Activated CD4-positive, alpha-beta memory T cell treated with anti-CD3 and anti-CD28 coated beads for 36 hours (primary cell): ENCODE results near the gene IL4R. TPM values are rescaled to one million over a fixed set of nuclear protein-coding genes. Genes with fewer than 3 reads are reported as not detected.

ENCODE experiments used
- CTCF ChIA-PET: fragments of 350-600 bp; sonication (Branson Sonifier 250); formaldehyde crosslinking; loops from one replicate; lab custom pipeline; 2021; ENCODE audit warnings: antibody characterized with exemption, inconsistent platforms; lab: Charles Lee
- POLR2A ChIA-PET: fragments of 350-600 bp; sonication (Branson Sonifier 250); formaldehyde crosslinking; loops from one replicate; lab custom pipeline; 2021; ENCODE audit warnings: antibody characterized with exemption; lab: Charles Lee
- DNase-seq: peaks from one replicate; pipeline ENCODE4 v3.0.0-alpha.2; 2020
- H3K27ac Mint-ChIP-seq: one replicate; pipeline ENCODE4 v1.8.0; 2021; ENCODE audit warnings: mixed read lengths
- H3K27me3 Mint-ChIP-seq: one replicate; pipeline ENCODE4 v1.8.0; 2021; ENCODE audit warnings: mixed read lengths
- H3K36me3 Mint-ChIP-seq: one replicate; pipeline ENCODE4 v1.8.0; 2021; ENCODE audit warnings: mixed read lengths
- H3K4me1 Mint-ChIP-seq: one replicate; pipeline ENCODE4 v1.8.0; 2021; ENCODE audit warnings: low read depth, mixed read lengths
- H3K4me3 Mint-ChIP-seq: one replicate; pipeline ENCODE4 v1.8.0; 2021; ENCODE audit warnings: mild to moderate bottlenecking, mixed read lengths
- H3K9me3 Mint-ChIP-seq: one replicate; pipeline ENCODE4 v1.8.0; 2021; ENCODE audit warnings: mixed read lengths
- intact Hi-C: fragments of 100-400 bp; cut with micrococcal nuclease; formaldehyde crosslinking; loops from one replicate; pipeline ENCODE4 v1.15.1; 2023
- total RNA-seq, 2 experiments: library from RNA; stranded (reverse); gene quantifications; one replicate each; pipeline ENCODE4 v1.2.3, GENCODE V29; 2021

The IL4R gene
- total RNA-seq, 2 experiments from 2014 or later: 146 to 153 TPM

- H3K27me3 Mint-ChIP-seq: no peaks in the 10 kb centered on the region
- POLR2A ChIA-PET: no interaction called here
- no peaks in the 10 kb centered on the region for H3K9me3 Mint-ChIP-seq
- intact Hi-C loops: no loop called here
- no peak for DNase-seq
- peaks cover 69% of the 10 kb centered on the region for H3K36me3 Mint-ChIP-seq
- H3K4me3 Mint-ChIP-seq: no peak overlapping the region
- H3K27ac Mint-ChIP-seq: no peak overlapping the region
- peaks cover 56% of the 10 kb centered on the region for H3K4me1 Mint-ChIP-seq
- CTCF ChIA-PET: interaction anchor here (1.1 kb wide), 1 partner anchor 99 kb away, joined by 6 read pairs; no protein-coding TSS in a partner anchor
Measured at GRCh38 chr16:27334192-27334764, 20.5 kb downstream of the IL4R start.

GRCh38 chr16:27334838-27335237 is 21.1 kb downstream of the IL4R start:
- intact Hi-C loops: no loop called here
- Mint-ChIP-seq H3K27ac (peak overlapping the region; percentile 29), H3K36me3 (peaks cover 68% of the 10 kb centered on the region), H3K9me3 (no peaks in the 10 kb centered on the region), H3K4me1 (peaks cover 52% of the 10 kb centered on the region), H3K4me3 (no peak overlapping the region), H3K27me3 (no peaks in the 10 kb centered on the region)
- ChIA-PET CTCF (interaction anchor here (1.6 kb wide), 1 partner anchor 100 kb away, joined by 5 read pairs; no protein-coding TSS in a partner anchor), POLR2A (no interaction called here)
- DNase-seq: no peak

DNA sequence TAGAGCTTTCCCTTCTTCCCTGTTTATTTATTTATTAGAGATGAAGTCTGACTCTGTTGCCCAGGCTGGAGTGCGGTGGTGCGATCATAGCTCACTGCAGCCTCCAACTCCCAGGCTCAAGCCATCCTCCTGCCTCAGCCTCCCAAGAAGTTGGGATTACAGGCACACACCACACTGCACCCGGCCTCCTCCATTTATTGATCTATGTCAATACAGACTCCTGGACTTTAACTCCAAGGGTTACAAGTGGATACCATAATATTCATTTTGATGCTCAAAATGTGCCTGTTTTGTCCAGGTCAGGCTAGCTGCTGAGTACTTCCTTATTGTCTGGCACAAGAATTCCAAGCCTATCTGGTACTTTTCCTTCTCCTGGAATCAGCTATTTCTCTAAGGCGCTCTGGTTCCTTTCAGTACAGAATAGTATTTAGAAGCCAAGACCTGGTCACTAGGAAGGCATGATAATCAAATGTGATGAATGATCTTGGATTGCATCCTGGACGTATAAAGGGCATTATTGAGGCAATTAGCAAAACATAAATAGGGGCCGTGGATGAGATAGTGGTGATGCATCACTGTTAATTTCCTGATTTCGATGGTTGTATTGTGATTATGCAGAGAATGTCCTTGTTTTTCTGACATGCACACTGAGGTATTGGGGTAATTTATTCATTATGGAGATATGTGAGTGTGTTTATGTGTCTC is 21.7 kb downstream of the IL4R start:
- H3K36me3 Mint-ChIP-seq: peaks cover 69% of the 10 kb centered on the region
- no peak overlapping the region for H3K27ac Mint-ChIP-seq
- H3K4me1 Mint-ChIP-seq: peaks cover 47% of the 10 kb centered on the region
- H3K9me3 Mint-ChIP-seq: no peaks in the 10 kb centered on the region
- ChIA-PET POLR2A (interaction anchor here (0.9 kb wide), 1 partner anchor 132 kb away, joined by 3 read pairs; the partner anchor contains the start of gene KDM8), CTCF (interaction anchor here (1.6 kb wide), 1 partner anchor 101 kb away, joined by 5 read pairs; no protein-coding TSS in a partner anchor)
- H3K27me3 Mint-ChIP-seq: no peaks in the 10 kb centered on the region
- intact Hi-C loops: no loop called here
- DNase-seq: no peak
- H3K4me3 Mint-ChIP-seq: no peak overlapping the region

DNA sequence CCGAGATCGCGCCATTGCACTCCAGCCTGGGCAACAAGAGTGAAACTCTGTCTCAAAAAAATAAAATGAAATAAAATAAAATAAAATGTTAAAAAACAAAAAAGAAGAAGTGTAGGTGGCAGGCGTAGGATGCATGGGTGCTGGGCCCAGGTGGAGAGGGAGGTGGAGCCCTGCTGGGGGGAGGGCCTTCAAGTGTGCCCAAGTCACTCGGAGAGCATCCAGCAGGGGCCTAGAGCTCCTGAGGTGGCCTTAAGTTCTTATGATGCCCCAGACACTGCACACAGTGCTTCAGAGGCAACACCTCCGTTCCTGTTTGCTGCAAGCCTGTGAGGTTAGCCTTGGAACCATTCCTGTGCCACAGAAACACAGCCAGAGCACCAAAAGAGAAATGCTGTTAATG is 23.2 kb downstream of the IL4R start:
- H3K36me3 Mint-ChIP-seq: peaks cover 74% of the 10 kb centered on the region
- H3K4me3 Mint-ChIP-seq: no peak overlapping the region
- POLR2A ChIA-PET: no interaction called here

GRCh38 chr16:27339180-27339579 is 25.4 kb downstream of the IL4R start:
- ChIA-PET POLR2A (interaction anchor here (0.8 kb wide), 1 partner anchor 27 kb away, joined by 3 read pairs; no protein-coding TSS in a partner anchor), CTCF (interaction anchor here (0.6 to 2.7 kb wide), 3 partner anchors 78 to 159 kb away, joined by 3 to 9 read pairs (median 4); no protein-coding TSS in a partner anchor)
- H3K9me3 Mint-ChIP-seq: no peaks in the 10 kb centered on the region
- peaks cover 65% of the 10 kb centered on the region for H3K36me3 Mint-ChIP-seq
- no peak for DNase-seq
- no peak overlapping the region for H3K4me3 Mint-ChIP-seq
- intact Hi-C loops: no loop called here
- H3K27me3 Mint-ChIP-seq: no peaks in the 10 kb centered on the region
- H3K27ac Mint-ChIP-seq: no peak overlapping the region
- H3K4me1 Mint-ChIP-seq: peaks cover 26% of the 10 kb centered on the region

More for the DNA sequence above, 23.2 kb downstream of the IL4R start:
- CTCF ChIA-PET: interaction anchor here (1.5 kb wide), 1 partner anchor 111 kb away, joined by 3 read pairs; no protein-coding TSS in a partner anchor
- no peak overlapping the region for H3K27ac Mint-ChIP-seq
- H3K9me3 Mint-ChIP-seq: no peaks in the 10 kb centered on the region
- DNase-seq: no peak
- H3K4me1 Mint-ChIP-seq: peaks cover 38% of the 10 kb centered on the region
- intact Hi-C loops: no loop called here
- H3K27me3 Mint-ChIP-seq: no peaks in the 10 kb centered on the region

GRCh38 chr16:27340654-27341053 is 26.9 kb downstream of the IL4R start:
- H3K36me3 Mint-ChIP-seq: peaks cover 63% of the 10 kb centered on the region
- CTCF ChIA-PET: interaction anchor here (1.1 to 2.7 kb wide), 2 partner anchors 109 to 161 kb away, joined by 3 to 9 read pairs; no protein-coding TSS in a partner anchor
- peaks cover 16% of the 10 kb centered on the region for H3K4me1 Mint-ChIP-seq
- H3K27ac Mint-ChIP-seq: no peak overlapping the region
- no peak overlapping the region for H3K4me3 Mint-ChIP-seq
- DNase-seq: no peak
- POLR2A ChIA-PET: interaction anchor here (0.6 kb wide), 1 partner anchor 106 kb away, joined by 4 read pairs; no protein-coding TSS in a partner anchor
- intact Hi-C loops: no loop called here
- H3K9me3 Mint-ChIP-seq: no peaks in the 10 kb centered on the region
- H3K27me3 Mint-ChIP-seq: no peaks in the 10 kb centered on the region

GRCh38 chr16:27341549-27341948 is 27.8 kb downstream of the IL4R start:
- Mint-ChIP-seq H3K9me3 (no peaks in the 10 kb centered on the region), H3K27me3 (no peaks in the 10 kb centered on the region), H3K36me3 (peaks cover 58% of the 10 kb centered on the region), H3K27ac (no peak overlapping the region), H3K4me3 (no peak overlapping the region), H3K4me1 (peaks cover 14% of the 10 kb centered on the region)
- no peak for DNase-seq
- POLR2A ChIA-PET: no interaction called here
- CTCF ChIA-PET: interaction anchor here (1.0 to 1.1 kb wide), 2 partner anchors 110 to 162 kb away, joined by 3 read pairs; no protein-coding TSS in a partner anchor
- intact Hi-C loops: no loop called here

DNA sequence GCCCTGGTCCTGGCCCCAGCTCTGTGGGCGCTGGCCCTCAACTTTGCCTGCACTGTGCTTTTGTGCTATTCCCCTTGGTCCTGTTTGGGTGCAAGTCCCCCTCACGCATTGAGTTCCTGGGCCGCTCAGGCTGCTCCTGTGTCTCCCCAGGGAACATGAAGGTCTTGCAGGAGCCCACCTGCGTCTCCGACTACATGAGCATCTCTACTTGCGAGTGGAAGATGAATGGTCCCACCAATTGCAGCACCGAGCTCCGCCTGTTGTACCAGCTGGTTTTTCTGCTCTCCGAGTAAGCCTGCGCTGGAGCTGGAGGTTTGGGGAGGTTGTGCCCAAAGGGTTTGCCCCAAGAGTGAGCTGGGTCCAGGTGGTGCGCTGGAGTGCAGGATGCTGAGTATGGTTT is 28.2 kb downstream of the IL4R start:
- no peak overlapping the region for H3K27ac Mint-ChIP-seq
- DNase-seq: no peak
- H3K4me3 Mint-ChIP-seq: no peak overlapping the region
- H3K36me3 Mint-ChIP-seq: peaks cover 62% of the 10 kb centered on the region
- POLR2A ChIA-PET: no interaction called here
- no peaks in the 10 kb centered on the region for H3K27me3 Mint-ChIP-seq
- intact Hi-C loops: no loop called here
- peaks cover 13% of the 10 kb centered on the region for H3K4me1 Mint-ChIP-seq
- CTCF ChIA-PET: interaction anchor here (1.0 to 1.1 kb wide), 2 partner anchors 110 to 162 kb away, joined by 3 read pairs; no protein-coding TSS in a partner anchor
- no peaks in the 10 kb centered on the region for H3K9me3 Mint-ChIP-seq

DNA sequence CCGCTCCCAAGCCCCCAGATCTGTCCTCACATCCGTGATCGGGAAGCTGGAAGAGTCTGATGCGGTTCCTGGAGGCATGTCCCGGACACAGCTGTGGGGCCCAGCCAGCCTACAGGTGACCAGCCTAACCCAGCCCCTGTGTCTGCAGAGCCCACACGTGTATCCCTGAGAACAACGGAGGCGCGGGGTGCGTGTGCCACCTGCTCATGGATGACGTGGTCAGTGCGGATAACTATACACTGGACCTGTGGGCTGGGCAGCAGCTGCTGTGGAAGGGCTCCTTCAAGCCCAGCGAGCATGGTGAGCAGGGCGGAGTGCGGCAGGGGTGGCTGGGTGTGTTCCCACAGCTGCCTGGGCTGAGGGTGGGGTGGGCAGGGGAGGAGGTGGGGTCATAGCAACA is 30.9 kb downstream of the IL4R start:
- peaks cover 5% of the 10 kb centered on the region for H3K4me1 Mint-ChIP-seq
- H3K36me3 Mint-ChIP-seq: peaks cover 72% of the 10 kb centered on the region
- H3K27ac Mint-ChIP-seq: no peak overlapping the region
- POLR2A ChIA-PET: no interaction called here
- no peaks in the 10 kb centered on the region for H3K9me3 Mint-ChIP-seq
- intact Hi-C loops: no loop called here
- CTCF ChIA-PET: interaction anchor here (0.9 to 2.3 kb wide), 3 partner anchors 21 to 165 kb away, joined by 3 to 5 read pairs (median 5); no protein-coding TSS in a partner anchor
- H3K4me3 Mint-ChIP-seq: no peak overlapping the region
- H3K27me3 Mint-ChIP-seq: no peaks in the 10 kb centered on the region
- DNase-seq: no peak

GRCh38 chr16:27345201-27345600 is 31.4 kb downstream of the IL4R start:
- Mint-ChIP-seq H3K4me3 (no peak overlapping the region), H3K9me3 (no peaks in the 10 kb centered on the region), H3K27me3 (no peaks in the 10 kb centered on the region), H3K4me1 (peaks cover 5% of the 10 kb centered on the region), H3K36me3 (peaks cover 73% of the 10 kb centered on the region), H3K27ac (no peak overlapping the region)
- DNase-seq: no peak
- ChIA-PET CTCF (interaction anchor here (0.9 to 2.3 kb wide), 3 partner anchors 22 to 166 kb away, joined by 3 to 5 read pairs (median 5); no protein-coding TSS in a partner anchor), POLR2A (no interaction called here)
- intact Hi-C loops: no loop called here

DNA sequence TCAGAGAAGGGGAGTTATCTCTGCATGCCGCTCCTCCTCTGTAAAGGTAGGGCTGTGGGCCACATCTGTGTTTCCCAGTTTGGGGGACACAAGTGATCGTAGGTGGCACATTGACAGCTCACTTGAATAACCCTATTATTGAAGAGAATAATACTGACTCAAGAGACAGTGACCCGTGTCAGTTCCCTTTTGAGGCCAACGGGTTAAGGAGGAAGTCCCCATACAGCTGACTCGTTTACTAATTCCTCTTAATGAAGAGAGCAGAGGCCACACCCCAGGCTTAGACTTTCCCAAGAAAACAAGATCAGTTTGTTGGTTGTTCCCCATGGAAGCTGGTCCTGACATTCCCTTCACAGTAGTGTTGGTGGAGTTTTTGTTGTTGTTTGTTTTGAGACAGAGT is 33.0 kb downstream of the IL4R start:
- Mint-ChIP-seq H3K4me3 (no peak overlapping the region), H3K27ac (no peak overlapping the region), H3K4me1 (peaks cover 5% of the 10 kb centered on the region), H3K9me3 (no peaks in the 10 kb centered on the region), H3K36me3 (peaks cover 73% of the 10 kb centered on the region), H3K27me3 (no peaks in the 10 kb centered on the region)
- POLR2A ChIA-PET: no interaction called here
- intact Hi-C loops: no loop called here
- DNase-seq: no peak
- CTCF ChIA-PET: interaction anchor here (2.3 kb wide), 1 partner anchor 167 kb away, joined by 5 read pairs; no protein-coding TSS in a partner anchor
